Tibial nerve (tissue), 3 donors: ENCODE data around the gene TMED7.

Source experiments
- CTCF ChIP-seq, 5 experiments: fragments of 200-600 bp in 3 of 5; fragments of 450-650 bp in 2 of 5; sonication (generic) in 3 of 5; IDR thresholded peaks; one replicate each; pipeline ENCODE4 v1.5.1; 2016 to 2019; ENCODE audit warnings: antibody characterized with exemption in 5 of 5, mild to moderate bottlenecking in 3 of 5, moderate library complexity in 2 of 5
- POLR2A ChIP-seq, 2 donors: fragments of 450-650 bp; IDR thresholded peaks; one replicate each; pipeline ENCODE4 v1.6.1; 2017; ENCODE audit warnings: antibody characterized with exemption in 2 of 2, mild to moderate bottlenecking in 2 of 2, moderate library complexity in 2 of 2

GRCh38 chr5:115583474-115583873 is 42.4 kb downstream of the TMED7 start:
- TF ChIP-seq CTCF (IDR thresholded peaks at IDR 0.05) (no peak), POLR2A (IDR thresholded peaks at IDR 0.05) (no peak)
